IPS-NIHi7 (cell line): ENCODE data around the gene ATP6V0A1.
A peak's percentile ranks its signal among the peaks of the same experiment; 100 is the strongest.
"Not testable (repeated sequence)": the region's sequence is repeated elsewhere in the genome, so short reads cannot be mapped to it uniquely, and the experiment has no call there.

Source experiments
- DNase-seq: peaks from one replicate; pipeline ENCODE4 v3.0.0; 2012; ENCODE audit warnings: mixed read lengths; ENCODE audit errors: extremely low spot score

ATP6V0A1 gene

GRCh38 chr17:42538482-42538881 is 79.8 kb downstream of the ATP6V0A1 start:
- no peak for DNase-seq

GRCh38 chr17:42540558-42540957 is 81.9 kb downstream of the ATP6V0A1 start:
- DNase-seq, result not testable (repeated sequence)

GRCh38 chr17:42541041-42541833 is 82.6 kb downstream of the ATP6V0A1 start:
- no peak for DNase-seq

GRCh38 chr17:42543190-42544079 is 84.8 kb downstream of the ATP6V0A1 start:
- no peak for DNase-seq

GRCh38 chr17:42544874-42545283 is 86.2 kb downstream of the ATP6V0A1 start:
- no peak for DNase-seq

- DNase-seq, result not testable (repeated sequence)
Observed at GRCh38 chr17:42545755-42546505, 87.3 kb downstream of the ATP6V0A1 start.

GRCh38 chr17:42547001-42547461 is 88.4 kb downstream of the ATP6V0A1 start:
- DNase-seq, result no peak

GRCh38 chr17:42547698-42548069 is 89.0 kb downstream of the ATP6V0A1 start:
- no peak for DNase-seq

GRCh38 chr17:42548070-42548837 is 89.6 kb downstream of the ATP6V0A1 start:
- peak; percentile 91 for DNase-seq

- DNase-seq, result no peak
Observed at GRCh38 chr17:42548993-42549755, 90.5 kb downstream of the ATP6V0A1 start.

GRCh38 chr17:42552736-42553135 is 94.1 kb downstream of the ATP6V0A1 start, which contains the start of gene HSD17B1:
TSS of gene HSD17B1 (plus strand) at chr17:42552923. CDS start at chr17:42552934, 11 bp downstream.
- DNase-seq, result not testable (repeated sequence)

GRCh38 chr17:42553161-42553818 is 94.6 kb downstream of the ATP6V0A1 start:
- DNase-seq, result no peak

GRCh38 chr17:42553866-42554249 is 95.2 kb downstream of the ATP6V0A1 start:
- no peak for DNase-seq

GRCh38 chr17:42554250-42555121 is 95.8 kb downstream of the ATP6V0A1 start:
- DNase-seq, result peak; percentile 88

- DNase-seq, result no peak
Observed at GRCh38 chr17:42555122-42555622, 96.5 kb downstream of the ATP6V0A1 start.

- not testable (repeated sequence) for DNase-seq
Observed at GRCh38 chr17:42555961-42556617, 97.4 kb downstream of the ATP6V0A1 start.

- no peak for DNase-seq
Observed at GRCh38 chr17:42559075-42559474, 100.4 kb downstream of the ATP6V0A1 start.

GRCh38 chr17:42560246-42560645 is 101.6 kb downstream of the ATP6V0A1 start:
- no peak for DNase-seq
